Measurements from ENCODE around the gene BOLA1. TPM values are rescaled to one million over a fixed set of nuclear protein-coding genes. Genes with fewer than 3 reads are reported as not detected.
A peak's percentile ranks its signal among the peaks of the same experiment; 100 is the strongest.

Gene BOLA1
- total and polyA plus RNA-seq, 2 donors (not counting 3 experiments of a cell fraction or from before 2014, with no cell fraction given) = 10.8 to 12.2 TPM

- CTCF ChIA-PET = no interaction called here
- BruUV-seq (replicated peaks) = TSS peak; percentile 34
- Histone ChIP-seq H3K9me1 (replicated peaks; ENCODE audit: control insufficient read depth, extremely low read depth, insufficient read depth, low read length) (no peaks in the 10 kb centered on the region), H3K4me3 (replicated peaks in 1 of 3; ENCODE audit: insufficient read depth in 1 of 3, low read depth in 1 of 3, low read length in 3 of 3) (peak overlapping the region; percentile 65 to 88 (median 77)), H3K27me3 (ENCODE audit: control insufficient read depth in 2 of 2, insufficient read depth in 2 of 2, low read length in 2 of 2) (no peaks in the 10 kb centered on the region), H3K27ac (ENCODE audit: insufficient read depth, low read depth, low read length) (peak overlapping the region; percentile 74), H3K79me2 (ENCODE audit: control insufficient read depth, insufficient read depth, low read length) (peaks cover 30% of the 10 kb centered on the region), H2AFZ (ENCODE audit: low read depth, low read length) (peak overlapping the region; percentile 78), H3K36me3 (ENCODE audit: control insufficient read depth in 2 of 2, extremely low read depth in 1 of 2, insufficient read depth in 2 of 2, low read length in 2 of 2) (peaks cover 21 to 26% of the 10 kb centered on the region in 2 experiments), H3K9me3 (replicated peaks; ENCODE audit: control insufficient read depth, insufficient read depth, low read length) (no peaks in the 10 kb centered on the region), H3K4me2 (ENCODE audit: insufficient read depth, low read length) (peak overlapping the region; percentile 84), H3K4me1 (ENCODE audit: control insufficient read depth, extremely low read depth, insufficient read depth, low read length) (peaks cover 27% of the 10 kb centered on the region), H3K9ac (replicated peaks; ENCODE audit: extremely low read depth, insufficient read depth, low read length) (peak overlapping the region; percentile 86), H4K20me1 (replicated peaks; ENCODE audit: control insufficient read depth, extremely low read depth, insufficient read depth, low read length) (no peaks in the 10 kb centered on the region)
- intact Hi-C loops (cut with micrococcal nuclease) = loop anchor here (1.0 kb wide), 3 partner anchors 9 to 39 kb away; no protein-coding TSS in a partner anchor
- dilution Hi-C loops (cut with MboI; ENCODE audit: extremely low pct_ligation_motif_present, low sequenced_read_pairs) = no loop called here
- no peak for DNase-seq (ENCODE audit: low read depth, low spot score)
- POLR2A ChIA-PET = no interaction called here
- no peak for FAIRE-seq
- TF ChIP-seq CTCF (IDR thresholded peaks at IDR 0.05; ENCODE audit: extremely low read depth in 1 of 2, insufficient read depth in 1 of 2, low read depth in 1 of 2, low read length in 2 of 2) = no peak
- no peak for TF ChIP-seq POLR2AphosphoS5 (IDR thresholded peaks at IDR 0.05; ENCODE audit: insufficient read depth, low read depth, low read length)
- no peak for TF ChIP-seq EZH2 (IDR thresholded peaks at IDR 0.05; ENCODE audit: borderline replicate concordance, low read depth, low read length, severe bottlenecking)
- TF ChIP-seq MYC (IDR thresholded peaks at IDR 0.05; ENCODE audit: low read depth, low read length) = no peak
- TF ChIP-seq GATA2 (IDR thresholded peaks at IDR 0.05; ENCODE audit: insufficient read depth, insufficient read length, low read depth, low read length) = no peak
- TF ChIP-seq FOS (IDR thresholded peaks at IDR 0.05; ENCODE audit: borderline replicate concordance, insufficient read depth, low read length) = no peak
- TF ChIP-seq MAX (IDR thresholded peaks at IDR 0.05; ENCODE audit: insufficient read depth, insufficient read length) = no peak
- no peak for TF ChIP-seq JUN (IDR thresholded peaks at IDR 0.05; ENCODE audit: borderline replicate concordance, insufficient read depth, insufficient read length, low read depth)
- no peak for TF ChIP-seq POLR2A (IDR thresholded peaks at IDR 0.05; ENCODE audit: low read depth, low read length)
Observed at GRCh38 chr1:149927056-149927562, 27.7 kb downstream of the BOLA1 start.

All from endothelial cell of umbilical vein (primary cell).